Heart left ventricle (tissue), 16 donors: Measurements from ENCODE around the gene CCDC82. TPM values are rescaled to one million over a fixed set of nuclear protein-coding genes. Genes with fewer than 3 reads are reported as not detected.

Experiments
- ATAC-seq, 4 donors: fragments of 200-7000 bp; cut with Tn5 transposase; one replicate each; pipeline ENCODE4 v1.9.1; 2020 to 2022; ENCODE audit warnings: moderate library complexity in 4 of 4, mild to moderate bottlenecking in 3 of 4, moderate number of reproducible peaks in 1 of 4
- DNase-seq, 5 donors: peaks; one replicate each; pipeline ENCODE4 v3.0.0-alpha.2; 2020
- H3K27ac ChIP-seq, 12 donors: fragments of 200-600 bp; sonication (generic) in 4 of 12; one replicate each; pipeline versions ENCODE4 v1.5.0 to v1.8.0; 2016 to 2022; ENCODE audit warnings: mild to moderate bottlenecking in 2 of 12
- H3K27me3 ChIP-seq, 9 donors: fragments of 200-600 bp; sonication (generic) in 2 of 9; one replicate each; pipeline versions ENCODE4 v1.5.1 to v1.8.0; 2016 to 2022; ENCODE audit warnings: mild to moderate bottlenecking in 3 of 9
- H3K36me3 ChIP-seq, 9 donors: fragments of 200-600 bp; sonication (generic) in 2 of 9; one replicate each; pipeline versions ENCODE4 v1.5.0 to v1.8.0; 2018 to 2022; ENCODE audit warnings: mild to moderate bottlenecking in 2 of 9
- H3K4me1 ChIP-seq, 12 donors: fragments of 200-600 bp; sonication (generic) in 4 of 12; one replicate each; pipeline versions ENCODE4 v1.5.0 to v1.8.0; 2016 to 2022; ENCODE audit warnings: mild to moderate bottlenecking in 3 of 12
- H3K4me3 ChIP-seq, 12 donors: fragments of 200-600 bp; sonication (generic) in 4 of 12; one replicate each; pipeline versions ENCODE4 v1.5.0 to v1.8.0; 2017 to 2022; ENCODE audit warnings: mild to moderate bottlenecking in 9 of 12, moderate library complexity in 4 of 12
- H3K9me3 ChIP-seq, 12 donors: fragments of 200-600 bp; sonication (generic) in 4 of 12; one replicate each; pipeline versions ENCODE4 v1.5.0 to v1.8.0; 2016 to 2022; ENCODE audit warnings: mild to moderate bottlenecking in 1 of 12
- CTCF ChIP-seq, 12 donors: fragments of 200-600 bp; sonication (generic) in 4 of 12; IDR thresholded peaks; one replicate each; pipeline versions ENCODE4 v1.5.0 to v1.8.0; 2018 to 2022; ENCODE audit warnings: antibody characterized with exemption in 12 of 12, mild to moderate bottlenecking in 5 of 12
- POLR2A ChIP-seq, 2 donors: fragments of 450-650 bp; IDR thresholded peaks; one replicate each; pipeline ENCODE4 v1.6.1; 2017; ENCODE audit warnings: antibody characterized with exemption in 2 of 2, mild to moderate bottlenecking in 2 of 2, moderate library complexity in 2 of 2
- WGBS, 4 donors: extraction: QIAGEN DNeasy Blood & Tissue Kit in 2 of 4; methylation state at CpG; one replicate each; pipeline versions ENCODE4 v1.1.5 to v1.1.7; 2013 to 2018; 5-methylcytosine and 5-hydroxymethylcytosine counted together
- intact Hi-C, 10 donors: fragments of 100-400 bp; cut with DNase I; formaldehyde crosslinking; loops; one replicate each; pipeline versions ENCODE4 v1.11.1 to v1.14.2; 2022
- polyA plus RNA-seq, 2 donors: library from polyadenylated mRNA; stranded (reverse); fragments of 200-250 nt; gene quantifications; one replicate each; pipeline ENCODE4 v1.2.3, GENCODE V29; 2013
- total RNA-seq, 9 donors: library from RNA; depleted of rRNA in 2 of 9; stranded (reverse); fragments of >200 nt in 2 of 9; fragmentation: NEBNext Ultra II Directional in 3 of 9; extraction: Animal tissue kit (Norgen Biotek cat#: 25700) in 3 of 9; gene quantifications; one replicate each; pipeline versions ENCODE4 v1.1.0 to v1.2.4, GENCODE V29; 2016 to 2023
- donor health status: ischemic (EF 13 %, LVEDD 7.1; RV severe dilation, severe dysfunction).
- donor health status: healthy with polysubstance abuse.
- donor health status: DM: no; HTN: yes; CAD: no.
- donor health status: DM: no; HTN: no; CAD: no.
- donor health status: ischemic (EF 25% LVEDD 6.9; RV normal size, moderate dysfunction).
- donor health status: ischemic (EF 25% LVEDD 5.7; RV mildly dilated, moderate dysfunction).
- donor health status: healthy.
- donor health status: DM: yes; HTN: yes; CAD: no.
- donor health status: ischemic (EF 35%, LVEDD 5.7; RV mildly dilated, moderate dysfunction).
- donor health status: nonischemic (EF 11% LVEDD 7.7; RV severe dilation, severe dysfunction).
- donor health status: DM: yes; HTN: yes; CAD: no.
- donor health status: PGD.
- donor health status: ischemic (EF 29% LVEDD 5.4; RV normal size, mild dysfunction).
- donor health status: nonischemic (EF 23%, LVEDD 6.1; RV moderate dilation, normal function).

CCDC82 gene
- total and polyA plus RNA-seq, 11 donors: 5.4 to 16.4 (median 14.5) TPM

GRCh38 chr11:96307776-96308140 is 82.0 kb downstream of the CCDC82 start:
- WGBS, 4 donors: 40 to 58% (median 49%) methylated on average over 3 of the region's 3 CpGs
- ATAC-seq: peak; percentile 35 to 66 (median 54)
- Histone ChIP-seq H3K4me1 (peaks cover 9 to 92% (median 48%) of the 10 kb centered on the region in 12 donors), H3K4me3 (peak overlapping the region in 10 of 12 donors; percentile 13 to 48 (median 35)), H3K9me3 (no peaks in the 10 kb centered on the region), H3K27me3 (no peaks in the 10 kb centered on the region), H3K36me3 (no peaks in the 10 kb centered on the region), H3K27ac (peak overlapping the region; percentile 34 to 85 (median 76))
- TF ChIP-seq CTCF (IDR thresholded peaks at IDR 0.05): no peak
- no peak for TF ChIP-seq POLR2A (IDR thresholded peaks at IDR 0.05)
- DNase-seq: no peak
- intact Hi-C loops: loop anchor here in 3 of 10 donors (2.0 to 10.0 kb wide), 3 partner anchors 35 to 53 kb away; partner anchors contain the start of gene MAML2 (in 3 of the 3)

GRCh38 chr11:96306933-96307775 is 82.6 kb downstream of the CCDC82 start:
- DNase-seq (peak in 4 of 5 donors; percentile 87 to 90 (median 88)), ATAC-seq (peak; percentile 90 to 97 (median 94))
- peak overlapping the region in 10 of 12 donors; percentile 13 to 48 (median 35) for H3K4me3 ChIP-seq
- no peaks in the 10 kb centered on the region for H3K27me3 ChIP-seq
- TF ChIP-seq POLR2A (IDR thresholded peaks at IDR 0.05) (peak in 1 of 2 donors; percentile 24), CTCF (IDR thresholded peaks at IDR 0.05) (no peak)
- no peaks in the 10 kb centered on the region for H3K36me3 ChIP-seq
- H3K9me3 ChIP-seq: no peaks in the 10 kb centered on the region
- peaks cover 9 to 96% (median 54%) of the 10 kb centered on the region in 12 donors for H3K4me1 ChIP-seq
- WGBS, 4 donors: 4 to 10% (median 6%) methylated on average over 10 of the region's 10 CpGs
- peak overlapping the region; percentile 34 to 85 (median 76) for H3K27ac ChIP-seq
- intact Hi-C loops: loop anchor here in 3 of 10 donors (2.0 to 10.0 kb wide), 3 partner anchors 35 to 52 kb away; partner anchors contain the start of gene MAML2 (in 3 of the 3)

- ATAC-seq: no peak
- Histone ChIP-seq H3K27me3 (no peaks in the 10 kb centered on the region), H3K9me3 (no peaks in the 10 kb centered on the region), H3K36me3 (no peaks in the 10 kb centered on the region), H3K4me3 (peak overlapping the region in 10 of 12 donors; percentile 13 to 48 (median 35)), H3K4me1 (peaks cover 9 to 95% (median 53%) of the 10 kb centered on the region in 12 donors), H3K27ac (peak overlapping the region; percentile 2 to 85 (median 76))
- intact Hi-C loops: loop anchor here in 3 of 10 donors (2.0 to 10.0 kb wide), 3 partner anchors 36 to 52 kb away; partner anchors contain the start of gene MAML2 (in 3 of the 3)
- no peak for DNase-seq
- TF ChIP-seq POLR2A (IDR thresholded peaks at IDR 0.05): no peak
- no peak for TF ChIP-seq CTCF (IDR thresholded peaks at IDR 0.05)
- WGBS, 4 donors: 4 to 12% (median 7%) methylated on average over 3 of the region's 3 CpGs
These were observed 83.1 kb downstream of the CCDC82 start for GRCh38 chr11:96306600-96306932.

- ATAC-seq (no peak), DNase-seq (no peak)
- Histone ChIP-seq H3K27ac (peak overlapping the region; percentile 2 to 85 (median 76)), H3K4me1 (peaks cover 9 to 90% (median 51%) of the 10 kb centered on the region in 12 donors), H3K27me3 (no peaks in the 10 kb centered on the region), H3K4me3 (peak overlapping the region in 1 of 12 donors; percentile 42), H3K9me3 (no peaks in the 10 kb centered on the region), H3K36me3 (no peaks in the 10 kb centered on the region)
- no peak for TF ChIP-seq POLR2A (IDR thresholded peaks at IDR 0.05)
- TF ChIP-seq CTCF (IDR thresholded peaks at IDR 0.05): no peak
- WGBS, 4 donors: 59 to 72% (median 69%) methylated on average over 1 of the region's 1 CpG
- intact Hi-C loops: loop anchor here in 3 of 10 donors (2.0 to 10.0 kb wide), 3 partner anchors 36 to 51 kb away; partner anchors contain the start of gene MAML2 (in 3 of the 3)
These were observed 83.6 kb downstream of the CCDC82 start for GRCh38 chr11:96306071-96306470.
